K562 (cell line): ENCODE results near the gene KCNAB2. TPM values are rescaled to one million over a fixed set of nuclear protein-coding genes. Genes with fewer than 3 reads are reported as not detected.

Source experiments
- ATAC-seq: fragments of 200-7000 bp; cut with Tn5 transposase; 3 replicates; pipeline ENCODE4 v1.9.1; 2020; ENCODE audit warnings: moderate library complexity
- BruUV-seq: library from RNA; stranded (reverse); fragments of 400-500 nt; replicated peaks from 2 replicates; lab custom pipeline; 2021; lab: Mats Ljungman, UMichigan
- CTCF ChIA-PET: fragments of 300-600 bp; formaldehyde crosslinking; extraction: SDS; loops from one replicate; lab custom pipeline; 2021; ENCODE audit warnings: low intra/inter-chr PET ratio; lab: Yijun Ruan, JAX
- POLR2A ChIA-PET: fragments of 300-600, 350-650 bp; sonication (Branson Sonifier 250); formaldehyde crosslinking; extraction: SDS; loops from one replicate; lab custom pipeline; 2021; ENCODE audit warnings: antibody characterized with exemption, inconsistent platforms; lab: Yijun Ruan, JAX
- DNase-seq, 4 experiments: peaks; one replicate each; pipeline versions ENCODE4 v3.0.0 to v3.0.0-alpha.2; 2011 to 2018; ENCODE audit warnings: low spot score in 3 of 4, mixed read lengths in 3 of 4; ENCODE audit errors: extremely low read depth in 1 of 4
- FAIRE-seq: peaks from 2 replicates; lab custom pipeline; 2011; peaks lifted over from hg19 to GRCh38; lab: Jason Lieb, UNC
- H2AFZ ChIP-seq: 2 replicates; pipeline ENCODE4 v1.6.0; 2011; ENCODE audit warnings: low read depth, low read length, control low read depth, inconsistent platforms
- H3K27ac ChIP-seq: fragments of 200-600 bp; 3 replicates; pipeline ENCODE4 v1.8.0; 2011; ENCODE audit warnings: low read depth, mild to moderate bottlenecking, control low read depth, inconsistent platforms, low read length, moderate library complexity, mixed read lengths; ENCODE audit errors: extremely low read depth
- H3K27me3 ChIP-seq, 2 experiments: fragments of 300-600 bp in 1 of 2; 2 replicates in 1 of 2; 3 replicates in 1 of 2; pipeline versions ENCODE4 v1.6.0 to v1.8.0; 2011; ENCODE audit warnings: inconsistent platforms in 2 of 2, low read length in 2 of 2, mild to moderate bottlenecking in 1 of 2, mixed read lengths in 1 of 2, moderate library complexity in 1 of 2; ENCODE audit not compliant: control insufficient read depth in 2 of 2, insufficient read depth in 2 of 2
- H3K36me3 ChIP-seq: fragments of 300-600 bp; 3 replicates; pipeline ENCODE4 v1.8.0; 2011; ENCODE audit warnings: mild to moderate bottlenecking, low read length, inconsistent platforms; ENCODE audit not compliant: control insufficient read depth, insufficient read depth
- H3K4me1 ChIP-seq, 2 experiments: fragments of 200-600 bp in 1 of 2; replicated peaks in 1 of 2; 2 replicates in 1 of 2; 3 replicates in 1 of 2; pipeline versions ENCODE4 v1.5.1 to v1.8.0; 2011; ENCODE audit warnings: inconsistent platforms in 2 of 2, low read length in 2 of 2, mild to moderate bottlenecking in 1 of 2, mixed read lengths in 1 of 2, moderate library complexity in 1 of 2; ENCODE audit not compliant: control insufficient read depth in 2 of 2, insufficient read depth in 2 of 2
- H3K4me2 ChIP-seq: 2 replicates; pipeline ENCODE4 v1.6.1; 2011; ENCODE audit warnings: low read length, control low read depth, inconsistent platforms, mixed read lengths; ENCODE audit not compliant: insufficient read depth
- H3K4me3 ChIP-seq: fragments of 200-600 bp; sonication (generic), shearing (Covaris generic); 2 replicates; pipeline ENCODE4 v1.5.1; 2016; ENCODE audit warnings: control low read depth, inconsistent platforms
- H3K79me2 ChIP-seq: fragments of 200-600 bp; 3 replicates; pipeline ENCODE4 v1.8.0; 2011; ENCODE audit warnings: low read length, inconsistent platforms; ENCODE audit not compliant: control insufficient read depth, insufficient read depth
- H3K9ac ChIP-seq, 2 experiments: 2 replicates each; pipeline versions ENCODE4 v1.6.0 to v1.6.1; 2011; ENCODE audit warnings: low read depth in 2 of 2, low read length in 2 of 2, control low read depth in 1 of 2, inconsistent platforms in 1 of 2, mild to moderate bottlenecking in 1 of 2, mixed read lengths in 1 of 2; ENCODE audit not compliant: insufficient read depth in 1 of 2
- H3K9me1 ChIP-seq: one replicate; pipeline ENCODE4 v1.6.0; 2011; ENCODE audit warnings: inconsistent platforms, mild to moderate bottlenecking, low read length, moderate library complexity; ENCODE audit not compliant: control insufficient read depth, insufficient read depth
- H3K9me3 ChIP-seq: replicated peaks from 2 replicates; pipeline ENCODE4 v1.5.1; 2011; ENCODE audit warnings: low read depth, low read length, inconsistent platforms; ENCODE audit not compliant: control insufficient read depth, insufficient read depth
- H4K20me1 ChIP-seq: replicated peaks from 2 replicates; pipeline ENCODE4 v1.6.1; 2011; ENCODE audit warnings: low read length, inconsistent platforms, mixed read lengths; ENCODE audit not compliant: control insufficient read depth, insufficient read depth
- CTCF ChIP-seq, 3 experiments: IDR thresholded peaks in 2 of 3; conservative IDR thresholded peaks in 1 of 3; 2 replicates each; pipeline ENCODE4 v1.5.1; 2011 to 2012; ENCODE audit warnings: low read length in 3 of 3, mild to moderate bottlenecking in 3 of 3, control low read depth in 2 of 3, improper control_type of control experiment in 1 of 3, inconsistent platforms in 1 of 3, low read depth in 1 of 3, mixed read lengths in 1 of 3, moderate library complexity in 1 of 3; ENCODE audit not compliant: insufficient read depth in 2 of 3
- HDGF ChIP-seq: fragments of 450-650 bp; IDR thresholded peaks from 2 replicates; pipeline ENCODE4 v1.6.1; 2016
- KDM5B ChIP-seq: fragments of 200-600 bp; sonication (generic); IDR thresholded peaks from 2 replicates; pipeline ENCODE4 v1.6.1; 2012; ENCODE audit warnings: low read depth, mild to moderate bottlenecking, moderate library complexity, low read length, control low read depth, inconsistent platforms; ENCODE audit not compliant: insufficient replicate concordance
- KLF10 ChIP-seq: fragments of 250-450 bp; sonication (Bioruptor Pico); IDR thresholded peaks from 2 replicates; pipeline ENCODE4 v1.6.1; 2021; ENCODE audit warnings: matching md5 sums
- NONO ChIP-seq, 2 experiments: fragments of 200-400 bp in 1 of 2; fragments of 450-650 bp in 1 of 2; formaldehyde crosslinking in 1 of 2; IDR thresholded peaks; 2 replicates each; pipeline ENCODE4 v1.6.1; 2017; ENCODE audit warnings: low read depth in 2 of 2, mild to moderate bottlenecking in 2 of 2, moderate library complexity in 2 of 2, low read length in 1 of 2
- NRF1 ChIP-seq, 2 experiments: fragments of 450-650 bp; IDR thresholded peaks in 1 of 2; conservative IDR thresholded peaks in 1 of 2; 2 replicates each; pipeline ENCODE4 v1.6.1; 2014; ENCODE audit warnings: mild to moderate bottlenecking in 2 of 2
- POU5F1 ChIP-seq: fragments of 150-350 bp; IDR thresholded peaks from 2 replicates; pipeline ENCODE4 v1.6.1; 2014; ENCODE audit warnings: borderline replicate concordance, low read length, low read depth, mild to moderate bottlenecking; ENCODE audit not compliant: partially characterized antibody
- PURB ChIP-seq: sonication (generic); formaldehyde crosslinking; IDR thresholded peaks from 2 replicates; pipeline ENCODE4 v1.9.0; 2021; ENCODE audit warnings: low read depth, mild to moderate bottlenecking, missing genetic modification reagents
- ZNF23 ChIP-seq: fragments of 250-450 bp; sonication (Bioruptor Pico); IDR thresholded peaks from 2 replicates; pipeline ENCODE4 v1.4.0; 2020; ENCODE audit warnings: mild to moderate bottlenecking
- ZNF431 ChIP-seq: sonication (generic); formaldehyde crosslinking; IDR thresholded peaks from 2 replicates; pipeline ENCODE4 v1.8.0; 2022; ENCODE audit warnings: mild to moderate bottlenecking, missing genetic modification reagents
- ZNF518B ChIP-seq: fragments of 250-450 bp; sonication (Bioruptor Pico); IDR thresholded peaks from 2 replicates; pipeline ENCODE4 v1.5.0; 2021; ENCODE audit warnings: mild to moderate bottlenecking, moderate library complexity
- whole genome bisulfite sequencing: fragments of 100-300 bp; shearing (Covaris generic); methylation state at CpG from one replicate; pipeline ENCODE4 v1.1.6; 2016; ENCODE audit warnings: low coverage, mixed read lengths; ENCODE audit not compliant: insufficient coverage; ENCODE audit errors: missing lambda C conversion rate; 5-methylcytosine and 5-hydroxymethylcytosine counted together
- in situ Hi-C: fragments of 300-500 bp; cut with MboI; formaldehyde crosslinking; loops from 4 replicates; pipeline ENCODE4 v1.15.0; 2018; ENCODE audit warnings: inconsistent platforms, mixed read lengths
- intact Hi-C: fragments of 100-400 bp; cut with micrococcal nuclease; formaldehyde crosslinking; loops from 2 replicates; pipeline ENCODE4 v1.14.2; 2022
- polyA plus RNA-seq, 8 experiments: library from polyadenylated mRNA; depleted of rRNA in 4 of 8; stranded (reverse) in 5 of 8; unstranded in 3 of 8; fragments of >200 nt; fragmentation: Nextera tagmentation in 2 of 8; fragmentation: Illumina TruSeq in 1 of 8; extraction: Ambion mirVana in 2 of 8; extraction: Trizol in 1 of 8; gene quantifications; 2 replicates each; pipeline versions ENCODE4 v1.2.1 to v1.2.3, GENCODE V29; 2011 to 2014; ENCODE audit warnings: inconsistent platforms in 1 of 8, missing spikeins in 1 of 8
- total RNA-seq, 7 experiments: library from RNA; depleted of rRNA in 6 of 7; stranded (reverse); fragments of >200 nt in 6 of 7; fragmentation: Illumina TruSeq in 2 of 7; extraction: Trizol in 2 of 7; gene quantifications; 2 replicates each; pipeline versions ENCODE4 v1.2.1 to v1.2.3, GENCODE V29; 2011 to 2021; ENCODE audit warnings: low replicate concordance in 1 of 7

KCNAB2 gene
- total and polyA plus RNA-seq, 9 of the 15 experiments (the other 6 are each of a cell fraction or from before 2014, with no cell fraction given): 1.8 to 15.8 (median 7.1) TPM

GRCh38 chr1:6093071-6093470 is 47.4 kb downstream of the KCNAB2 start (continued):
- TF ChIP-seq ZNF518B (CRISPR knock-in tag) (no peak), KDM5B (no peak), NONO (IDR thresholded peaks at IDR 0.05; ENCODE audit: low read depth in 2 of 2, low read length in 1 of 2) (no peak), HDGF (no peak), ZNF23 (CRISPR knock-in tag) (no peak)

GRCh38 chr1:6093611-6094010 is 47.9 kb downstream of the KCNAB2 start:
- Histone ChIP-seq H3K9ac (no peak overlapping the region), H4K20me1 (peaks cover 33% of the 10 kb centered on the region), H2AFZ (no peak overlapping the region), H3K4me3 (no peak overlapping the region), H3K4me1 (peaks cover 0 to 37% of the 10 kb centered on the region in 2 experiments; a peak in 2 of 5 replicates), H3K9me1 (no peaks in the 10 kb centered on the region), H3K36me3 (no peaks in the 10 kb centered on the region), H3K4me2 (no peak overlapping the region), H3K27me3 (peaks cover 50 to 88% of the 10 kb centered on the region in 2 experiments), H3K27ac (no peak overlapping the region), H3K9me3 (no peaks in the 10 kb centered on the region), H3K79me2 (no peaks in the 10 kb centered on the region)
- ChIA-PET CTCF (no interaction called here), POLR2A (interaction anchor here (0.6 to 2.2 kb wide), 3 partner anchors 8 to 10 kb away, joined by 3 to 7 read pairs (median 4); no protein-coding TSS in a partner anchor)
- in situ Hi-C loops: no loop called here
- ATAC-seq: peak; percentile 13; the same call in 2 of the 3 replicates
- no peak for DNase-seq
- FAIRE-seq: no peak
- intact Hi-C loops: no loop called here
- no peak for TF ChIP-seq KLF10
- no peak for TF ChIP-seq PURB (CRISPR knock-in tag)
- no peak for TF ChIP-seq NRF1 (conservative IDR thresholded peaks at IDR 0.05 in 1 of 2, IDR thresholded peaks at IDR 0.05 in 1 of 2)
- TF ChIP-seq POU5F1: no peak
- 0 out of 6 replicates have a peak, but pooled peaks of 1 of the 3 experiments have one; percentile 3 for TF ChIP-seq CTCF (IDR thresholded peaks at IDR 0.05 in 2 of 3, conservative IDR thresholded peaks at IDR 0.05 in 1 of 3; ENCODE audit: insufficient read depth in 2 of 3, low read depth in 1 of 3, low read length in 3 of 3)
- no peak for TF ChIP-seq ZNF431 (CRISPR knock-in tag)
- TF ChIP-seq, all 486 proteins: peak for 1
- WGBS: 3% methylated on average over 9 of the region's 9 CpGs
- BruUV-seq: no TSS peak
